K562 (cell line): Measurements from ENCODE around the gene EPHB1. TPM values are rescaled to one million over a fixed set of nuclear protein-coding genes. Genes with fewer than 3 reads are reported as not detected.

Experiments used
- BCL6 ChIP-seq: fragments of 250-450 bp; sonication (Bioruptor Pico); IDR thresholded peaks from 2 replicates; pipeline ENCODE4 v1.4.0; 2020
- BHLHE40 ChIP-seq: IDR thresholded peaks from 2 replicates; pipeline ENCODE4 v1.6.1; 2011; ENCODE audit warnings: low read length, improper control_type of control experiment
- HNRNPUL1 ChIP-seq: fragments of 200-400 bp; formaldehyde crosslinking; IDR thresholded peaks from 2 replicates; pipeline ENCODE4 v1.6.1; 2017; ENCODE audit warnings: low read length
- POLR2B ChIP-seq: fragments of 450-650 bp; IDR thresholded peaks from 2 replicates; pipeline ENCODE4 v1.6.1; 2018; ENCODE audit warnings: low read depth; ENCODE audit not compliant: partially characterized antibody
- SRSF3 ChIP-seq: fragments of 200-400 bp; formaldehyde crosslinking; IDR thresholded peaks from 2 replicates; pipeline ENCODE4 v1.6.1; 2016; ENCODE audit warnings: mild to moderate bottlenecking, low read length, moderate library complexity; ENCODE audit not compliant: insufficient read depth
- ZNF197 ChIP-seq: fragments of 200-800 bp; sonication (Bioruptor generic); IDR thresholded peaks from 2 replicates; pipeline ENCODE4 v1.6.1; 2016; ENCODE audit warnings: low read depth, missing genetic modification characterization, missing compliant biosample characterization
- ZNF77 ChIP-seq: fragments of 250-450 bp; sonication (Bioruptor Pico); IDR thresholded peaks from 2 replicates; pipeline ENCODE4 v1.5.0; 2020
- polyA plus RNA-seq, 8 experiments: library from polyadenylated mRNA; depleted of rRNA in 4 of 8; stranded (reverse) in 5 of 8; unstranded in 3 of 8; fragments of >200 nt; fragmentation: Nextera tagmentation in 2 of 8; fragmentation: Illumina TruSeq in 1 of 8; extraction: Ambion mirVana in 2 of 8; extraction: Trizol in 1 of 8; gene quantifications; 2 replicates each; pipeline versions ENCODE4 v1.2.1 to v1.2.3, GENCODE V29; 2011 to 2014; ENCODE audit warnings: inconsistent platforms in 1 of 8, missing spikeins in 1 of 8
- total RNA-seq, 7 experiments: library from RNA; depleted of rRNA in 6 of 7; stranded (reverse); fragments of >200 nt in 6 of 7; fragmentation: Illumina TruSeq in 2 of 7; extraction: Trizol in 2 of 7; gene quantifications; 2 replicates each; pipeline versions ENCODE4 v1.2.1 to v1.2.3, GENCODE V29; 2011 to 2021; ENCODE audit warnings: low replicate concordance in 1 of 7
- TF ChIP-seq, protein P1 (sequence below): fragments of 450-650 bp; IDR thresholded peaks from 2 replicates; pipeline ENCODE4 v1.6.1; 2016; ENCODE audit warnings: mild to moderate bottlenecking, moderate library complexity

EPHB1 gene
- total and polyA plus RNA-seq, 9 of the 15 experiments (the other 6 are each of a cell fraction or from before 2014, with no cell fraction given), result 0.29 TPM; not detected in 8

DNA sequence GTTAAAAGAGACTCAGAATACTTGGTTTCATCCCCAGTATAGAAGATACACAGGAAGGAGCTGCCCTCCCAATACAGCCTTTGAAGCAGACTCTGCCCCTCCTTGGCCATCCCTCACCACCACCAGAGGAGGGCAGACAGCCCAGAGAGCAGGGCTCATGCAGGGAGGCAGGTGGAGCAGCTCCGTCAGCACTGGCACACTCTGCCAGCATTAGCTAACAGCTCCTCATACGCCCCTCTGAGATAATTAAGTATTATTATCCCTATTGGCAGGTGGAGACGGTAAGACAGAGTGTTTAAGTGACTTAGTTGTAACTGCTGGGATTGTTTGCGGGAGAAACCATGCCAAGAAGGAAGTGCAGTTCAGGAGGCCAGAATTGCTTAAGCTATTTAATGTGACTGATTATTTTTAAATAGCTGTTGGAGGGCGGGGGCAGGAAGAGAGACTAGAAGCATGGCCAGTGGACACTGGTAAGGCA is 434.0 kb downstream of the EPHB1 start (continued):
- TF ChIP-seq, protein P1, sequence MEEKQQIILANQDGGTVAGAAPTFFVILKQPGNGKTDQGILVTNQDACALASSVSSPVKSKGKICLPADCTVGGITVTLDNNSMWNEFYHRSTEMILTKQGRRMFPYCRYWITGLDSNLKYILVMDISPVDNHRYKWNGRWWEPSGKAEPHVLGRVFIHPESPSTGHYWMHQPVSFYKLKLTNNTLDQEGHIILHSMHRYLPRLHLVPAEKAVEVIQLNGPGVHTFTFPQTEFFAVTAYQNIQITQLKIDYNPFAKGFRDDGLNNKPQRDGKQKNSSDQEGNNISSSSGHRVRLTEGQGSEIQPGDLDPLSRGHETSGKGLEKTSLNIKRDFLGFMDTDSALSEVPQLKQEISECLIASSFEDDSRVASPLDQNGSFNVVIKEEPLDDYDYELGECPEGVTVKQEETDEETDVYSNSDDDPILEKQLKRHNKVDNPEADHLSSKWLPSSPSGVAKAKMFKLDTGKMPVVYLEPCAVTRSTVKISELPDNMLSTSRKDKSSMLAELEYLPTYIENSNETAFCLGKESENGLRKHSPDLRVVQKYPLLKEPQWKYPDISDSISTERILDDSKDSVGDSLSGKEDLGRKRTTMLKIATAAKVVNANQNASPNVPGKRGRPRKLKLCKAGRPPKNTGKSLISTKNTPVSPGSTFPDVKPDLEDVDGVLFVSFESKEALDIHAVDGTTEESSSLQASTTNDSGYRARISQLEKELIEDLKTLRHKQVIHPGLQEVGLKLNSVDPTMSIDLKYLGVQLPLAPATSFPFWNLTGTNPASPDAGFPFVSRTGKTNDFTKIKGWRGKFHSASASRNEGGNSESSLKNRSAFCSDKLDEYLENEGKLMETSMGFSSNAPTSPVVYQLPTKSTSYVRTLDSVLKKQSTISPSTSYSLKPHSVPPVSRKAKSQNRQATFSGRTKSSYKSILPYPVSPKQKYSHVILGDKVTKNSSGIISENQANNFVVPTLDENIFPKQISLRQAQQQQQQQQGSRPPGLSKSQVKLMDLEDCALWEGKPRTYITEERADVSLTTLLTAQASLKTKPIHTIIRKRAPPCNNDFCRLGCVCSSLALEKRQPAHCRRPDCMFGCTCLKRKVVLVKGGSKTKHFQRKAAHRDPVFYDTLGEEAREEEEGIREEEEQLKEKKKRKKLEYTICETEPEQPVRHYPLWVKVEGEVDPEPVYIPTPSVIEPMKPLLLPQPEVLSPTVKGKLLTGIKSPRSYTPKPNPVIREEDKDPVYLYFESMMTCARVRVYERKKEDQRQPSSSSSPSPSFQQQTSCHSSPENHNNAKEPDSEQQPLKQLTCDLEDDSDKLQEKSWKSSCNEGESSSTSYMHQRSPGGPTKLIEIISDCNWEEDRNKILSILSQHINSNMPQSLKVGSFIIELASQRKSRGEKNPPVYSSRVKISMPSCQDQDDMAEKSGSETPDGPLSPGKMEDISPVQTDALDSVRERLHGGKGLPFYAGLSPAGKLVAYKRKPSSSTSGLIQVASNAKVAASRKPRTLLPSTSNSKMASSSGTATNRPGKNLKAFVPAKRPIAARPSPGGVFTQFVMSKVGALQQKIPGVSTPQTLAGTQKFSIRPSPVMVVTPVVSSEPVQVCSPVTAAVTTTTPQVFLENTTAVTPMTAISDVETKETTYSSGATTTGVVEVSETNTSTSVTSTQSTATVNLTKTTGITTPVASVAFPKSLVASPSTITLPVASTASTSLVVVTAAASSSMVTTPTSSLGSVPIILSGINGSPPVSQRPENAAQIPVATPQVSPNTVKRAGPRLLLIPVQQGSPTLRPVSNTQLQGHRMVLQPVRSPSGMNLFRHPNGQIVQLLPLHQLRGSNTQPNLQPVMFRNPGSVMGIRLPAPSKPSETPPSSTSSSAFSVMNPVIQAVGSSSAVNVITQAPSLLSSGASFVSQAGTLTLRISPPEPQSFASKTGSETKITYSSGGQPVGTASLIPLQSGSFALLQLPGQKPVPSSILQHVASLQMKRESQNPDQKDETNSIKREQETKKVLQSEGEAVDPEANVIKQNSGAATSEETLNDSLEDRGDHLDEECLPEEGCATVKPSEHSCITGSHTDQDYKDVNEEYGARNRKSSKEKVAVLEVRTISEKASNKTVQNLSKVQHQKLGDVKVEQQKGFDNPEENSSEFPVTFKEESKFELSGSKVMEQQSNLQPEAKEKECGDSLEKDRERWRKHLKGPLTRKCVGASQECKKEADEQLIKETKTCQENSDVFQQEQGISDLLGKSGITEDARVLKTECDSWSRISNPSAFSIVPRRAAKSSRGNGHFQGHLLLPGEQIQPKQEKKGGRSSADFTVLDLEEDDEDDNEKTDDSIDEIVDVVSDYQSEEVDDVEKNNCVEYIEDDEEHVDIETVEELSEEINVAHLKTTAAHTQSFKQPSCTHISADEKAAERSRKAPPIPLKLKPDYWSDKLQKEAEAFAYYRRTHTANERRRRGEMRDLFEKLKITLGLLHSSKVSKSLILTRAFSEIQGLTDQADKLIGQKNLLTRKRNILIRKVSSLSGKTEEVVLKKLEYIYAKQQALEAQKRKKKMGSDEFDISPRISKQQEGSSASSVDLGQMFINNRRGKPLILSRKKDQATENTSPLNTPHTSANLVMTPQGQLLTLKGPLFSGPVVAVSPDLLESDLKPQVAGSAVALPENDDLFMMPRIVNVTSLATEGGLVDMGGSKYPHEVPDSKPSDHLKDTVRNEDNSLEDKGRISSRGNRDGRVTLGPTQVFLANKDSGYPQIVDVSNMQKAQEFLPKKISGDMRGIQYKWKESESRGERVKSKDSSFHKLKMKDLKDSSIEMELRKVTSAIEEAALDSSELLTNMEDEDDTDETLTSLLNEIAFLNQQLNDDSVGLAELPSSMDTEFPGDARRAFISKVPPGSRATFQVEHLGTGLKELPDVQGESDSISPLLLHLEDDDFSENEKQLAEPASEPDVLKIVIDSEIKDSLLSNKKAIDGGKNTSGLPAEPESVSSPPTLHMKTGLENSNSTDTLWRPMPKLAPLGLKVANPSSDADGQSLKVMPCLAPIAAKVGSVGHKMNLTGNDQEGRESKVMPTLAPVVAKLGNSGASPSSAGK, result no peak
- TF ChIP-seq BHLHE40 (no peak), ZNF197 (CRISPR knock-in tag) (no peak), HNRNPUL1 (no peak), BCL6 (CRISPR knock-in tag) (no peak), ZNF77 (CRISPR knock-in tag) (no peak), POLR2B (no peak), SRSF3 (no peak)
